NCI-H146 (cell line): ENCODE data around the gene NSUN2.

Experiments
- DNase-seq: peaks from one replicate; lab custom pipeline; 2025; lab: John Stamatoyannopoulos, UW

The NSUN2 gene

DNA sequence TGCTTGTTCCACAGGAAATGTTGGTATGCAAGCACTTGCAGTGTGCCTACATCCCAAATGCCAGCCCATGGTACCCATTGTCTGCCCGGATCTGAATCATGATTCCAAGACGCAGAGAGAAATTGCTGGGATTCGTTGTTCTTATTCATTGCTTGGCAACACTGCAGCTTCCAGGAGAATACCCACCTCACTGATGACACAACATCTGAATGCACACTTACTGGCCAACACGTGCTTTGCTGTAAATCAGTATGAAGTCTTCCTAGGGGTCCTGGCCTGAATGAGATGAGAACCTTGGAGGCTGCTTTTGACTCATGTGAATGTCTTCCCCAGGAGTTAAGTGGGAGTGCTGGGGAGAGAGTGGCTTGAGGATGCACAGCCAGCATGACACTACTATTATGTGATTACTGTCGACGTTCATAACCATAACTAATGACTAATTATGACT is 12.0 kb upstream of the NSUN2 start:
- DNase-seq: no peak

DNA sequence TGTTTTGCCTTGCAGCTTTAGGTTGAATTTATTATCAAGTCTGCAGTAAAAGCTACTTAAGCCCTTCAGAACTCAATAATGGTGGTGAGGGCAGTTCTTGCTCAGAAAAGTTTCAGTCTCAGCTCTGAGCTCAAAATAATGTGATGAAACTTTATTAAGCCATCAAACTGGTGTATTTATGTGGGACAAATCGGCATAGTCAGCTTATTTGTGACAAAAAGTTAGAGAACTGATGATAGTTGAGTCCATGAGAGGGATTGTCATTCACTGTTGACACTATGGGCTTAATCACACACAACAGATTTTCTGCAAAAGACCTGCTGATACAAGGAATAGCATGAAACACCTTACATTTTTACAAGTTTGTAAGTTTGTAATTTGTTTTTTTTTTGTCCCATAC is 9.8 kb upstream of the NSUN2 start:
- no peak for DNase-seq

DNA sequence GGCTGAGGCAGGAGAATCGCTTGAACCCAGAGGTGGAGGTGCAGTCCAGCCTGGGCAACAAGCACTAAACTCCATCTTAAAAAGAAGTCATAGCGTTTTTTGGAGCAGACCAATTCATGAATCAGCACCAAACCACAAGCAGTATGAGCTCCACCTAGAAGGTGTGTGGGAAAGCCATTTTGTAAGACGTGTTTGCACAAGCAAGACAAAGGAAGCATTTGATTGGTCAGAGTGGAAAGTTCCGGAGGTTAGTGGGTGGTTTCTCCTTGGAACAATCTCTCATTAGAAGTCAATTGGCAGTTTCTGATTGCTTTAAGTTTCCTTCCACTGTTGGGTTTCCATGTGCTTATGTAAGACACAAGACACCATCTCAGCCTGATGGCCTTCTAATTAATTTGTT is 5.4 kb upstream of the NSUN2 start:
- DNase-seq: no peak

- no peak for DNase-seq
These were observed 4.7 kb upstream of the NSUN2 start for GRCh38 chr5:6637590-6637989.

GRCh38 chr5:6637022-6637421 is 4.2 kb upstream of the NSUN2 start:
- DNase-seq: no peak

- peak; percentile 31 for DNase-seq
These were observed 3.4 kb upstream of the NSUN2 start for GRCh38 chr5:6636293-6636692.

- no peak for DNase-seq
These were observed 2.1 kb upstream of the NSUN2 start for GRCh38 chr5:6634788-6635430.

- peak; percentile 5 for DNase-seq
These were observed 1.5 kb upstream of the NSUN2 start for GRCh38 chr5:6634306-6634705.

DNA sequence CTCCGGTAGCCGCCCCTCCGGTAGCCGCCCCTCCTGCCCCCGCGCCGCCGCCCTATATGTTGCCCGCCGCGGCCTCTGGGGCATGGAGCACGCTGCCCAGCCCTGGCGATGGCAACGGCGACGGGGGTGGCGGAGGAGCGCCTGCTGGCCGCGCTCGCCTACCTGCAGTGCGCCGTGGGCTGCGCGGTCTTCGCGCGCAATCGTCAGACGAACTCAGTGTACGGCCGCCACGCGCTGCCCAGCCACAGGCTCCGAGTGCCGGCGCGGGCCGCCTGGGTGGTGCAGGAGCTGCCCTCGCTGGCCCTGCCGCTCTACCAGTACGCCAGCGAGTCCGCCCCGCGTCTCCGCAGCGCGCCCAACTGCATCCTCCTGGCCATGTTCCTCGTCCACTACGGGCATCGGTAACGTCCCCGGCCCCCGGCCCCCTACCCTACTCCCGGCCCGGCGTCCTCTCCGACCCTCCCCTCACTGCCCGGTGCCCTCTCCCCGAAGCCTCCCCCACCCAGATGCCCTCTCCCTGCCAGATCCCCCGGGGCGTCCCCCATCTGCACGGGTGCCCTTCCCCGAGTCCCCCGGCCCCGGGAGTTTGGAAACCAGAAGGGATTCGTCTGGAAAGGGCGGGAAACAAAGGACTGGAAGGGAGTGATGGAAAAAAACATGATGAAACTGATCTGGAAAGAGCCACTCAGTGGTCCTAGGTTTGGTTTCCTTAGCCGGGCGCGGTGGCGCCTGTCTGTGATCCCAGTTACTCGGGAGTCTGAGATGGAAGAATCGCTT is 813 bp upstream of the NSUN2 start:
- peak; percentile 59 for DNase-seq

DNA sequence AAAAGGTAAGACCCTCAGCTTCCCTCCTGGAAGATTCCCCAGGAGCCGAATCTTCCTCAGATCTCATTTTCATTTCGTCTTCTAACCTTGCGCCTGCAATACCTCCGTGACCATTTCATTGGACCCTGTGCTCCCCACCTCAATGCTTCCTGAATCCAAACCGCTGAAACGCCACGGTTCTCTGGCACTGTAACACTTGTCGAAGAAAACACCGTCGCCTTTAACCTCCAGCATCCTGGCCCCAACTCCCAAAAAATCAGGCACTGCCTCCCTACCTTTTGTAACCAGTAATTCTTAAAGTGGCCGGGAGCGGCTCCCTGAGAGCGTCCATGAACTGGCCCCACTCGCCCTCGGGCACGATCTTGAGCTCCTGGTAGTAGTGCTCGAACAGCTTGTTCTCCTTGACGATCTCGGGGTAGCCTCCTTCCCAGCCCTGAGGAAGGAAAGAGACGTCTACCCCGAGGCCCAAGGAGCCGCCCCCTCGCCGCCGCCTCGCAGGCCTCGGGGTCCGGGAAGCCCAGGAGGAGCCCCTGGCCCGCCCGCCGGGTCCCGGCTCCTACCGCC is 438 bp downstream of the NSUN2 start:
- peak; percentile 45 for DNase-seq

- DNase-seq: no peak
These were observed 1.4 kb downstream of the NSUN2 start for GRCh38 chr5:6631441-6631840.

- DNase-seq: no peak
These were observed 6.3 kb downstream of the NSUN2 start for GRCh38 chr5:6626508-6626907.

DNA sequence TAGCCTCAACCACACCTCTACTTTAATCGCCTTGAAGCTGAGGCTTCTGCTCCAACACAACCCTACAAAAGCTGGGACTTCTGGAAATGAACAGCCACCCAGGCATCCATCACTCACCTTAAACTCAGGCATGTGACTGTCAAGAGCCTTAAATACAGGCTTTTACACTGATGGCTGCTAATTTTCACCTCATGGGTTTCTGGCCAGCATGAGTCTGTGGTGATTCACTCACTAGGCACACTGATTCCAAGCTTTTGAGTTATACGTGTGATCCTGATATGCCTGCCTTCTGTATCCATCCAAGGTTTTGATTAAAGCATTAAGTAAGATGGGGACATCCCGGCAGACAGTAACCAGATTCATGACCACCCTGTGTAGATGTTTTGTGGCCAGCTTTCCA is 8.9 kb downstream of the NSUN2 start:
- DNase-seq: no peak

DNA sequence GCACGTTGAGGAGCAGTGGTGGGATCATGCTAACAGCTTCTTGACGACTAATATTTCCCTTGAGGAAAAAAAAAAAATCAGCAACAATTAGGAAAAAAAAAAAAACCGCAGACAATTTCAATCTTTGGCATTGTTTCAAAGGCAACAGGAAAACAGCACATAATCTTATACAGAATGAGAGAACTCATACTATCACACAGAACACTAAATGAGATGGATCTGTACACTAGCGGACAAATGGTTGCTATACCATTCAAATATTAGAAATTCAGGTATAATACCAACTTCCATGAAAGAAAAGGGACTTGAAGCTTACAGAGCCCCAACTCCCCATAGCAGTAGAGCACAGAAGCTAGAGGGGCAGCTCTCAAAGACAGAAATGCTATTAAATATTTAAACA is 9.6 kb downstream of the NSUN2 start:
- no peak for DNase-seq

DNA sequence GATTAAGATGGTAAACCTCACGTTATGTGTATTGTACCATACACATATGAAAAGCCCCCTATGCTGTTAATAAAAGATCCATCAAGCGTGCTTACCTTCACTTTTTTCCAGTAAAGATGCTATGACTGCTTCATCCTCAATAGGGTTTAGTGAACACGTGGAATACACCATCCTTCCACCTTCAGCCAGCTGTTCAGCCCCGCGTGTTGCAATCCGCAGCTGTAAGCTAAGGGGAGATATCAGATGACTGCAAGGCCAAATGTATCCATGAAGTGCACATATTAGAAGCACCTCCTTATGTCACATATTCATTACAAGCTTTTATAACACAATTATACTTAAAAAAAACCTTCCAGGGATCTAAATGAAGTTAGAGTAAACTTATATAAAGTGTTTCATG is 16.2 kb downstream of the NSUN2 start:
- DNase-seq: no peak

DNA sequence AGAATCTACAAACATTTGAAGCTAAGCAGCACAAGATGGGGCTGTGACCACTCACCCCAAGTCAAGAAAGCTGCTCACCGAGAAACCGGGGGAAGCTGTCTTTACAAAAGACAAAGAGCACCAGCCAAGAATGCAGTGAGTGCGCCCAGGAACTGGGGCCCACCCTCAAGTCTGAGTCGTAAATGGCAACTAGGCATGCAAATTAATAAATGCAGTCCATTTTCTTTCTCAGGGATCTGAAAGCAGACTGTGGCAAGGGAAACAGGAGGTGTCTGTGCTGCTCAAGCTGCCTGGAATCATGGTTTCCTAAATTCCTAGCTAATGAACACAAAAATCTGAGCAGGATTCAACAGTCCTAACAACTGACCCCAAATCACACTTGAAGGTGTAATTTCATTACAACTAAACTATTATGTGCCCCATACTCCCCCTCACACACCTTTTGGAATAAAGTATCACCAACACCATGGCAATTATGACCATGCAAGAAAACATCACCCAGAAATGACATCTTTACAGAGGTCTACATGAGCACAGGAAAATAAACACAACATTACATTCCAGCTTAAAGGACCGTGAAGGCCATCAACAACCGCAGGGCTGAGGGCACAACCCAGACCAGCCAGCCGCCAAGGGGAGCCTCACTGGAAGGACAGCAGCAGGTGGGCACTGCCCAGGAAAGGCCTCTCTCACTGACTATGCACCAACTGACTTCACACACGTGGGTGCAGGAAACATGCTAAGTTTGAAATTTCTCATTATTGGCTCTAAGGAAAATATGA is 17.6 kb downstream of the NSUN2 start:
- no peak for DNase-seq

DNA sequence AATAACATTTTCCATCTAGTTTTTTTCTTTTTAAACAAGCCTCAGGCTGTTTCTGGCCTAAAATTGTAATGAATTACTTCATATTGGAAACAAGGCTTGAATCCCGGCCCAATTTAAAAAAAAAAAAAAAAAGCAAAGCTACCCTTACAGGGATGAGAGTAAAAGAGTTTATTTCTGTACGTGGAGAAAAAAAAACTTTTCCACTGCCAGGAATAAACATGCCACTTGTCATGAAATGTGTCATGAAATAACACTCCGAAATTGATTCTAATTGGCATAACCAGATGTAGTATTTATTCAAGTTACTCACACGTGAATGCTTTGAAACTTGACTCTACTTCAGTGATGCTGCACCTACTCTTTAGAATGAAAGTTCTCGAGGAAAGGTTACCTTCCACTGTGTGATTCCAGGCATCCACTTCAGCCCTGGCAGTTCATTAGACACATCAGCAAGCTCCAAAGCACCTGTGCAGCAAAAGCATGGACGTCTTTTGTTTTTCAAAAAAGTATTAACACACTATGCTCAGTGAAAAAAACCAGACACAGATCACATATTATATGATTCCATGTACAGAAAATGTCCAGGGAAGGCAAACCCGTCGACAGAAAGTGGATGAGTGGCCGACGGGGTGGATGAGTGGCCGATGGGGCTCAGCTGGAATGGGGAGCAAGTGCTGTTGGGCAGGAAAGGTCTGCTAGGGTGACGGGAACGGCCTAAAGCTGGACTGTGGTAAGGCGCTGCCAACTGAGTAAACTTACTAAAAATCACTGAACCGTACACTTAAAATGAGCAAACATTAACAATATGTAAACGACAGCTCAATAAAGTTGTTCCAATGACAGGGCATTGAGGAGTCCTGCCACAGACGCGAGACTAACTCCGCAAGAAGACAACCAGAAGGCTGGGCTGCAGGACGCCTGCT is 21.2 kb downstream of the NSUN2 start:
- no peak for DNase-seq

- no peak for DNase-seq
These were observed 24.8 kb downstream of the NSUN2 start for GRCh38 chr5:6608016-6608415.

DNA sequence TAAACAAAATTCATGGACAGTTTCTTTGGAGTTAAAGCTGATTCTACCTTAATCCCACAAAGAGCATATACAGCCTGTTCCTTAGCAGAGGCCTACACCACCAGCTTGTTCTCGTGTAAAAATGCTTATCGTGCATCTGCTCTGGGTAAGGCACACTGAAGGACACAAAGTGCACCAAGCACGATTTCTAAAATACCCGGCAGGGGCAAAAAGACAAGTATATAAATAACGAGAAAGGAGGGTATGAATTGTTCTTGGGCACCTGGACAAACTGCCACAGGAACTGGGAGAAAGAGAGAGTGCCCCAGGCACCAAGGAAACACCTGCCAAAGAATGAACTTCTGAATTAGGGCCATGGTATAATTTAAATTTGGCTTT is 25.3 kb downstream of the NSUN2 start:
- no peak for DNase-seq

- no peak for DNase-seq
These were observed 25.8 kb downstream of the NSUN2 start for GRCh38 chr5:6606884-6607558.

DNA sequence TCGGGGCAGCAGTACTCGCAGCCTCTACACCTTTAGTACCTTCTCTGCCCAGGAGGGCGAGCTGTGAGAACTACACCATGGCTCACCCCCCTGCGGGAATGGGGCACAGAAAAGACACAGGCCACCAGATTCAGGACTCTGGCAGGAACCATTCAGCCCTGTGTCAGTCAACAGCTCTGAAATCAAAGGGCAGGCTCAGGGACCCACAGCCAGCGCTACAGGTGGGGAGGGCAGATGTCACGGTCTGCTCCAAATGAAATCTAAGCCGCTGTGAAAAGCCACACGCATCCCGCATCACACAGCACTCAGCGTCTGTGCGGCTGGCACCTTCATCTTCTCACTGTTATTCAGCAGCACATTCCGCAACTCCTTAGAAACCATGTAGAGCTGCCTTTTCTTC is 27.9 kb downstream of the NSUN2 start:
- no peak for DNase-seq
